H1 (cell line): ENCODE results near the gene SPATA31D1.

Experiments
- CEBPB ChIP-seq: IDR thresholded peaks from 2 replicates; pipeline ENCODE4 v1.6.1; 2012; ENCODE audit warnings: low read depth, low read length
- RXRA ChIP-seq: IDR thresholded peaks from 2 replicates; pipeline ENCODE4 v1.6.1; 2011; ENCODE audit warnings: low read depth, mild to moderate bottlenecking, low read length, moderate library complexity; ENCODE audit not compliant: insufficient read depth

DNA sequence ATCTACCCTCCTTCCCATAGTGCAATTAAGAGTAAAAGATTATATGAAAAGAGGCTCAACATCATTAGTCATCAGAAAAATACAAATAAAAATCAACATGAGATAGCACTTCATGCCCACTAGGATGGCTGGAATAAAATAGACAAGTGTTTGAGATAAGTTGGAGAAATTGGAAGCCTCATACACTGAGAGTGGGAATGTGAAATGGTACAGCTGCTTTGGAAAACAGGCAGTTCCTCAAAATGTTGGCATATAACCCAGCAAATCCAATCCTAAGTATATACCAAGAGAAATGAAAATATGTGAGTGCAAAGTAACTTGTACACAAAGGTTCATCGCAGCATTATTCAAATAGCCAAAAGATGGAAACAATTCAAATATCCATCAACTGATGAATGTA lies 35.5 kb upstream of the SPATA31D1 start:
- no peak for TF ChIP-seq RXRA
- no peak for TF ChIP-seq CEBPB
